H9 (cell line): ENCODE data around the gene GNB1L. TPM values are rescaled to one million over a fixed set of nuclear protein-coding genes. Genes with fewer than 3 reads are reported as not detected.
"Not testable (repeated sequence)": the region's sequence is repeated elsewhere in the genome, so short reads cannot be mapped to it uniquely, and the experiment has no call there.

Experiments
- DNase-seq: peaks from one replicate; pipeline ENCODE4 v3.0.0-alpha.2; 2017
- H2AFZ ChIP-seq: one replicate; pipeline ENCODE4 v1.6.1; 2013; ENCODE audit warnings: mild to moderate bottlenecking, low read length, control low read depth, moderate library complexity
- H2AK5ac ChIP-seq: 2 replicates; pipeline ENCODE4 v1.6.1; 2013; ENCODE audit warnings: low read length, control low read depth, mixed read lengths; ENCODE audit not compliant: insufficient read length
- H2BK120ac ChIP-seq: one replicate; pipeline ENCODE4 v1.6.1; 2013; ENCODE audit warnings: low read depth, mild to moderate bottlenecking, low read length, control low read depth, inconsistent platforms; ENCODE audit not compliant: poor library complexity, severe bottlenecking
- H2BK12ac ChIP-seq: 2 replicates; pipeline ENCODE4 v1.6.1; 2013; ENCODE audit warnings: low read length, control low read depth, mixed read lengths, low read depth; ENCODE audit not compliant: insufficient read length
- H2BK15ac ChIP-seq: 2 replicates; pipeline ENCODE4 v1.6.1; 2013; ENCODE audit warnings: low read depth, low read length, control low read depth
- H2BK20ac ChIP-seq: one replicate; pipeline ENCODE4 v1.6.1; 2013; ENCODE audit warnings: low read depth, mild to moderate bottlenecking, low read length, control low read depth, inconsistent platforms; ENCODE audit not compliant: poor library complexity, severe bottlenecking
- H2BK5ac ChIP-seq: 2 replicates; pipeline ENCODE4 v1.6.1; 2013; ENCODE audit warnings: low read length, control low read depth, mixed read lengths; ENCODE audit not compliant: insufficient read length
- H3K14ac ChIP-seq: 2 replicates; pipeline ENCODE4 v1.6.1; 2013; ENCODE audit warnings: low read length, control low read depth; ENCODE audit not compliant: insufficient read depth
- H3K18ac ChIP-seq: 2 replicates; pipeline ENCODE4 v1.6.1; 2013; ENCODE audit warnings: low read depth, mild to moderate bottlenecking, mixed read lengths, low read length, control low read depth; ENCODE audit not compliant: insufficient read length
- H3K23ac ChIP-seq: 2 replicates; pipeline ENCODE4 v1.6.1; 2013; ENCODE audit warnings: low read length, control low read depth, mixed read lengths, low read depth; ENCODE audit not compliant: insufficient read length
- H3K23me2 ChIP-seq: 2 replicates; pipeline ENCODE4 v1.6.1; 2013; ENCODE audit warnings: low read depth, mild to moderate bottlenecking, mixed read lengths, low read length, control low read depth; ENCODE audit not compliant: insufficient read length, poor library complexity, severe bottlenecking
- H3K27ac ChIP-seq: 2 replicates; pipeline ENCODE4 v1.5.1; 2013; ENCODE audit warnings: low read length, control low read depth, mixed read lengths, low read depth; ENCODE audit not compliant: insufficient read length
- H3K27me3 ChIP-seq: 2 replicates; pipeline ENCODE4 v1.6.1; 2013; ENCODE audit warnings: low read length, control low read depth, inconsistent platforms; ENCODE audit not compliant: insufficient read depth
- H3K4ac ChIP-seq: 2 replicates; pipeline ENCODE4 v1.6.1; 2013; ENCODE audit warnings: low read depth, mild to moderate bottlenecking, control low read depth, inconsistent platforms, low read length, moderate library complexity
- H3K4me1 ChIP-seq: 2 replicates; pipeline ENCODE4 v1.6.1; 2013; ENCODE audit warnings: low read length, control low read depth, inconsistent platforms; ENCODE audit not compliant: insufficient read depth
- H3K4me2 ChIP-seq: 2 replicates; pipeline ENCODE4 v1.6.1; 2013; ENCODE audit warnings: low read length, control low read depth, mixed read lengths; ENCODE audit not compliant: insufficient read length, insufficient read depth
- H3K56ac ChIP-seq: 2 replicates; pipeline ENCODE4 v1.6.1; 2013; ENCODE audit warnings: low read depth, mild to moderate bottlenecking, mixed read lengths, low read length, control low read depth; ENCODE audit not compliant: insufficient read length
- H3K79me1 ChIP-seq: 2 replicates; pipeline ENCODE4 v1.6.1; 2013; ENCODE audit warnings: low read depth, mild to moderate bottlenecking, moderate library complexity, low read length, control low read depth, inconsistent platforms; ENCODE audit not compliant: insufficient read depth, poor library complexity, severe bottlenecking
- H3K79me2 ChIP-seq: 2 replicates; pipeline ENCODE4 v1.6.1; 2013; ENCODE audit warnings: low read length, control low read depth, inconsistent platforms; ENCODE audit not compliant: insufficient read depth
- H3K9ac ChIP-seq: 2 replicates; pipeline ENCODE4 v1.6.1; 2013; ENCODE audit warnings: low read length, control low read depth, mixed read lengths; ENCODE audit not compliant: insufficient read length; ENCODE audit errors: extremely low read depth
- H3K9me3 ChIP-seq: one replicate; pipeline ENCODE4 v1.6.1; 2013; ENCODE audit warnings: low read depth, low read length, inconsistent platforms; ENCODE audit not compliant: control insufficient read depth
- H3T11ph ChIP-seq: one replicate; pipeline ENCODE4 v1.6.1; 2013; ENCODE audit warnings: mild to moderate bottlenecking, low read length, control low read depth, inconsistent platforms
- H4K20me1 ChIP-seq: one replicate; pipeline ENCODE4 v1.6.1; 2013; ENCODE audit not compliant: control insufficient read depth, insufficient read length, insufficient read depth
- H4K5ac ChIP-seq: 2 replicates; pipeline ENCODE4 v1.6.1; 2013; ENCODE audit warnings: low read depth, mild to moderate bottlenecking, mixed read lengths, low read length, control low read depth; ENCODE audit not compliant: insufficient read length
- H4K8ac ChIP-seq: replicated peaks from 2 replicates; pipeline ENCODE4 v1.6.1; 2013; ENCODE audit warnings: low read length, control low read depth, mixed read lengths, low read depth; ENCODE audit not compliant: insufficient read length
- H4K91ac ChIP-seq: 2 replicates; pipeline ENCODE4 v1.6.1; 2013; ENCODE audit warnings: low read depth, mild to moderate bottlenecking, moderate library complexity, mixed read lengths, low read length, control low read depth; ENCODE audit not compliant: insufficient read length
- H3K27ac Mint-ChIP-seq, 3 experiments: 2 replicates in 2 of 3; 3 replicates in 1 of 3; pipeline ENCODE4 v1.8.0; 2020 to 2021; ENCODE audit warnings: mixed read lengths in 3 of 3, mild to moderate bottlenecking in 1 of 3, moderate library complexity in 1 of 3
- H3K27me3 Mint-ChIP-seq: 2 replicates; pipeline ENCODE4 v1.8.0; 2021; ENCODE audit warnings: low read depth, mild to moderate bottlenecking, moderate library complexity, mixed read lengths
- H3K36me3 Mint-ChIP-seq, 3 experiments: 2 replicates in 2 of 3; 3 replicates in 1 of 3; pipeline ENCODE4 v1.8.0; 2020 to 2021; ENCODE audit warnings: low read depth in 3 of 3, mixed read lengths in 3 of 3; ENCODE audit not compliant: insufficient read depth in 1 of 3
- H3K4me1 Mint-ChIP-seq, 2 experiments: 2 replicates each; pipeline ENCODE4 v1.8.0; 2020; ENCODE audit warnings: mixed read lengths in 2 of 2
- H3K4me3 Mint-ChIP-seq, 2 experiments: 2 replicates in 1 of 2; 3 replicates in 1 of 2; pipeline ENCODE4 v1.8.0; 2020 to 2021; ENCODE audit warnings: mild to moderate bottlenecking in 2 of 2, mixed read lengths in 2 of 2, moderate library complexity in 1 of 2
- H3K9me3 Mint-ChIP-seq, 2 experiments: 2 replicates in 1 of 2; 3 replicates in 1 of 2; pipeline ENCODE4 v1.8.0; 2020; ENCODE audit warnings: mild to moderate bottlenecking in 2 of 2, mixed read lengths in 2 of 2, moderate library complexity in 1 of 2
- CTCF ChIP-seq: fragments of 200-600 bp; sonication (generic); conservative IDR thresholded peaks from 3 replicates; pipeline ENCODE4 v1.8.0; 2021; ENCODE audit warnings: antibody characterized with exemption, mild to moderate bottlenecking
- WGBS: extraction: QIAGEN DNeasy Blood & Tissue Kit; methylation state at CpG from one replicate; pipeline ENCODE4 v1.1.7; 2013; ENCODE audit warnings: missing lambda C conversion rate, low lambda C conversion rate, mixed read lengths; ENCODE audit not compliant: insufficient read length; ENCODE audit errors: extremely low coverage; 5-methylcytosine and 5-hydroxymethylcytosine counted together
- total RNA-seq: library from RNA; stranded (reverse); gene quantifications from 2 replicates; pipeline ENCODE4 v1.2.1, GENCODE V29; 2021

The GNB1L gene
- total RNA-seq, 1 experiment from 2014 or later: 22.4 TPM

GRCh38 chr22:19793161-19793560 is 61.5 kb downstream of the GNB1L start:
- H2BK5ac ChIP-seq: no peak overlapping the region
- H3K4me3 Mint-ChIP-seq: no peak overlapping the region
- H3K27me3 Mint-ChIP-seq: no peaks in the 10 kb centered on the region; the same call in 1 of the 2 replicates
- H3K14ac ChIP-seq: no peak overlapping the region
- no peak overlapping the region for H3K23ac ChIP-seq
- H3K9me3 ChIP-seq: no peaks in the 10 kb centered on the region
- H2AFZ ChIP-seq: no peak overlapping the region
- H4K91ac ChIP-seq: no peak overlapping the region
- no peaks in the 10 kb centered on the region for H3K27me3 ChIP-seq
- H2AK5ac ChIP-seq: no peak overlapping the region
- no peak overlapping the region for H3K27ac Mint-ChIP-seq
- peaks cover 0 to 8% of the 10 kb centered on the region in 2 experiments; a peak in 2 of 4 replicates for H3K4me1 Mint-ChIP-seq
- TF ChIP-seq CTCF: no peak
- H3K9ac ChIP-seq: no peak overlapping the region
- no peaks in the 10 kb centered on the region for H3K23me2 ChIP-seq
- H3K4me1 ChIP-seq: no peaks in the 10 kb centered on the region
- H3K4me2 ChIP-seq: no peak overlapping the region
- no peak overlapping the region for H4K8ac ChIP-seq
- H3K27ac ChIP-seq: no peak overlapping the region
- no peaks in the 10 kb centered on the region for H3K79me1 ChIP-seq
- no peak overlapping the region for H3K56ac ChIP-seq
- no CpG with 5 or more reads among the region's 2 CpGs for WGBS
- no peak for DNase-seq
- no peaks in the 10 kb centered on the region for H3K79me2 ChIP-seq
- no peak overlapping the region for H3K4ac ChIP-seq
- H3K18ac ChIP-seq: no peak overlapping the region
- no peak overlapping the region for H2BK20ac ChIP-seq
- no peak overlapping the region for H2BK12ac ChIP-seq
- no peaks in the 10 kb centered on the region for H4K20me1 ChIP-seq
- H3T11ph ChIP-seq: no peak overlapping the region
- no peaks in the 10 kb centered on the region; a peak in 2 of 5 replicates for H3K9me3 Mint-ChIP-seq
- no peak overlapping the region for H2BK120ac ChIP-seq
- H2BK15ac ChIP-seq: no peak overlapping the region
- H3K36me3 Mint-ChIP-seq: peaks cover 0 to 1% (median 0%) of the 10 kb centered on the region in 3 experiments; a peak in 3 of 7 replicates
- no peak overlapping the region for H4K5ac ChIP-seq

- not testable (repeated sequence) for H3K27ac ChIP-seq, H3K56ac ChIP-seq, H3K79me1 ChIP-seq, H3K18ac ChIP-seq, H3K27me3 ChIP-seq, H3K4me3 Mint-ChIP-seq, H4K91ac ChIP-seq, H2BK120ac ChIP-seq, H2AK5ac ChIP-seq, H3K4me1 ChIP-seq, H3K36me3 Mint-ChIP-seq, DNase-seq, H3K9ac ChIP-seq, H3K23me2 ChIP-seq, H3K9me3 Mint-ChIP-seq, H3K4me1 Mint-ChIP-seq, H4K8ac ChIP-seq, H3K4ac ChIP-seq, H2BK5ac ChIP-seq, H4K5ac ChIP-seq, H3K14ac ChIP-seq, H2BK20ac ChIP-seq, H3K23ac ChIP-seq, H3T11ph ChIP-seq, H3K4me2 ChIP-seq, H2BK15ac ChIP-seq, H3K9me3 ChIP-seq, H3K79me2 ChIP-seq, H2BK12ac ChIP-seq, H2AFZ ChIP-seq, H4K20me1 ChIP-seq, H3K27ac Mint-ChIP-seq, H3K27me3 Mint-ChIP-seq
- no CpG with 5 or more reads among the region's 13 CpGs for WGBS
Measured at GRCh38 chr22:19792383-19792896, 62.2 kb downstream of the GNB1L start.
